Measurements from ENCODE around the gene F2RL1.
"Not testable (repeated sequence)": the region's sequence is repeated elsewhere in the genome, so short reads cannot be mapped to it uniquely, and the experiment has no call there.

The F2RL1 gene

GRCh38 chr5:76818844-76819831 lies at the start of gene F2RL1:
TSS of gene F2RL1 (plus strand) at chr5:76819030. CDS start at chr5:76819183, 153 bp downstream.
- DNase-seq (ENCODE audit: low read depth), result no peak
- TF ChIP-seq, protein P1, sequence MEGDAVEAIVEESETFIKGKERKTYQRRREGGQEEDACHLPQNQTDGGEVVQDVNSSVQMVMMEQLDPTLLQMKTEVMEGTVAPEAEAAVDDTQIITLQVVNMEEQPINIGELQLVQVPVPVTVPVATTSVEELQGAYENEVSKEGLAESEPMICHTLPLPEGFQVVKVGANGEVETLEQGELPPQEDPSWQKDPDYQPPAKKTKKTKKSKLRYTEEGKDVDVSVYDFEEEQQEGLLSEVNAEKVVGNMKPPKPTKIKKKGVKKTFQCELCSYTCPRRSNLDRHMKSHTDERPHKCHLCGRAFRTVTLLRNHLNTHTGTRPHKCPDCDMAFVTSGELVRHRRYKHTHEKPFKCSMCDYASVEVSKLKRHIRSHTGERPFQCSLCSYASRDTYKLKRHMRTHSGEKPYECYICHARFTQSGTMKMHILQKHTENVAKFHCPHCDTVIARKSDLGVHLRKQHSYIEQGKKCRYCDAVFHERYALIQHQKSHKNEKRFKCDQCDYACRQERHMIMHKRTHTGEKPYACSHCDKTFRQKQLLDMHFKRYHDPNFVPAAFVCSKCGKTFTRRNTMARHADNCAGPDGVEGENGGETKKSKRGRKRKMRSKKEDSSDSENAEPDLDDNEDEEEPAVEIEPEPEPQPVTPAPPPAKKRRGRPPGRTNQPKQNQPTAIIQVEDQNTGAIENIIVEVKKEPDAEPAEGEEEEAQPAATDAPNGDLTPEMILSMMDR (IDR thresholded peaks at IDR 0.05; ENCODE audit: insufficient read depth, low read depth, low read length, missing control alignments), result no peak
- H3K4me3 ChIP-seq (ENCODE audit: low read depth, low read length), result peak within 1 kb of the TSS; percentile 47

DNA sequence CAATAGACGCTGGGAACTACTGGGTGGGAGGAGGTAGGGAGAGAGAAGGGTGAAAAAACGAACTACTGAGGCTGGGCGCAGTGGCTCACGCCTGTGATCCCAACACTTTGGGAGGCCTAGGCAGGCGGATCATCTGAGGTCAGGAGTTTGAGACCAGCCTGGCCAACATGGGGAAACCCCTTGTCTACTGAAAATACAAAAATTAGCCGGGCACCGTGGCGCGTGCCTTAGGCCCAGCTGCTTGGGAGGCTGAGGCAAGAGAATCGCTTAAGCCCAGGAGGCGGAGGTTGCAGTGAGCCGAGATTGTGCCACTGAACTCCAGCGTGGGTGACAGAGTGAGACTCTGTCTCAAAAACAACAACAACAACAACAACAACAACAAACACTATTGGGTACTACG lies 47.8 kb upstream of the F2RL1 start:
- DNase-seq (ENCODE audit: low read depth); H3K4me3 ChIP-seq (ENCODE audit: low read depth, low read length): not testable (repeated sequence)

DNA sequence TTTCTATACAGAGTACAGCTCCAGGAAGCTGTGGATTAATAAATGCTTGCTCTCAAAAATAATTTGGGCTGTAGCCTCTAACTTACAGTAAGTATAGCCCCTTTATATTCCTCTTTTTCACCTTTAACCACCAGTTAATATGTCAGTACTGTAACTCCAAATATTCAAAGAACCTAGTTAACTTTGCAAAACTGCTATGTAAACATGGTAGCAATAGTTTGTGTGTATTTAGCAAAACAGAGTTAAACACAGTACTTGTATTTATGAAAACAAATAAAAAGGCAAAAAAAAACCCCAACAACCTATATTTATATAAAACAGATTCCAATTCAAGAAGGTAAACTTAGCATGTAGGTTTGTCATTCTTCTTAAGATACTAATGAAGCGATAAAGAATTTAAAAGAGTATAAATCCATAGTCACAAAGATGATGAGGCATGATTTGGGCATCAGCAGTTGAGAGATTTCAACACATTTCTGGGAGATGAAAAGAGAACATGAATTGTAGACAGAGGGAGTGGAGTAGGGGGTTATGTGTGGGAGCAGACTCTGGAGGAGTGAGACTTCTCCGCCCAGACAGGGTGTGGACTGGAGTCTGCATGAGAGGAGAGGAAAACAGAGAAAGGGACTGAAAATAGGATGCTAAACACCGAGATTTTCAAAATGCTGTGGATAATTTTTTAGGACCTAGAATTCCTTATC lies 47.0 kb upstream of the F2RL1 start:
- TF ChIP-seq, protein P1 (IDR thresholded peaks at IDR 0.05; ENCODE audit: insufficient read depth, low read depth, low read length, missing control alignments), result no peak
- H3K4me3 ChIP-seq (ENCODE audit: low read depth, low read length), result no peak overlapping the region
- DNase-seq (ENCODE audit: low read depth), result no peak

GRCh38 chr5:76775921-76776320 lies 42.9 kb upstream of the F2RL1 start:
- TF ChIP-seq, protein P1 (IDR thresholded peaks at IDR 0.05; ENCODE audit: insufficient read depth, low read depth, low read length, missing control alignments), result no peak
- H3K4me3 ChIP-seq (ENCODE audit: low read depth, low read length), result no peak overlapping the region

DNA sequence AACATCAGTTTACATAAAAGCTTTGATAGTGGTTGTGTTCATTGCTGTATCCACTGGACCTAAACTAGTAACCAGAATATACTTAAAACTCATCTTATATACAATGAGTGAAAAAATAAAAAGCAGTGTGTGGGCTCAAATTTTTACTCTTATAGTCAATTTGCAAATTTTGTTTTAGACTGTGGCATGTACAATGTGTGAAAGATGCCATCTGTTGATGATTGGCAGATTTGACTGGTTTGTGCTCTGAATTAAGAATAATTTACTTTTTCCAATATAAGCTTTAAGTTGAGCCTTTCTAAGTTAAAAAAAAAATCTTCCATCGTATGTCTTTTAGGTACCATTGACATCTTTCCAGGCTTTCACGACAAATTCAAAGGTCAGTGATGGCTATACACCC lies 42.4 kb upstream of the F2RL1 start:
- H3K4me3 ChIP-seq (ENCODE audit: low read depth, low read length), result no peak overlapping the region
- TF ChIP-seq, protein P1 (IDR thresholded peaks at IDR 0.05; ENCODE audit: insufficient read depth, low read depth, low read length, missing control alignments), result no peak
- no peak for DNase-seq (ENCODE audit: low read depth)

More at GRCh38 chr5:76775921-76776320, 42.9 kb upstream of the F2RL1 start:
- DNase-seq (ENCODE audit: low read depth), result no peak

DNA sequence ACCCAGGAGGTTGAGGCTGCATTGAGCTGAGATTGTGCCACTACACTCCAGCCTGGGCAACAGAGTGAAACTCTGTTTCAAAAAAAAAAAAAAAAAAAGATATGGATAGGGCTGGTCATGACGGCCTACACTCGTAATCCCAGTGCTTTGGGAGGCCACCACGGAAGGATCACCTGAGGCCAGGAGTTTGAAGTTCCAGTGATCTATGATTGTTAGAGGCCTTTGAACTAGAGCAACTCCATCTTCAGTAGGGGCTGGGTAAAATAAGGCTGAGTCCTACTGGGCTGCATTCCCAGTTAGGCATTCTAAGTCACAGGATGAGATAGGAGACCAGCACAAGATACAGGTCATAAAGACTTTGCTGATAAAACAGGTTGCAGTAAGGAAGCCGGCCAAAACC lies 38.2 kb upstream of the F2RL1 start:
- H3K4me3 ChIP-seq (ENCODE audit: low read depth, low read length); DNase-seq (ENCODE audit: low read depth): not testable (repeated sequence)

DNA sequence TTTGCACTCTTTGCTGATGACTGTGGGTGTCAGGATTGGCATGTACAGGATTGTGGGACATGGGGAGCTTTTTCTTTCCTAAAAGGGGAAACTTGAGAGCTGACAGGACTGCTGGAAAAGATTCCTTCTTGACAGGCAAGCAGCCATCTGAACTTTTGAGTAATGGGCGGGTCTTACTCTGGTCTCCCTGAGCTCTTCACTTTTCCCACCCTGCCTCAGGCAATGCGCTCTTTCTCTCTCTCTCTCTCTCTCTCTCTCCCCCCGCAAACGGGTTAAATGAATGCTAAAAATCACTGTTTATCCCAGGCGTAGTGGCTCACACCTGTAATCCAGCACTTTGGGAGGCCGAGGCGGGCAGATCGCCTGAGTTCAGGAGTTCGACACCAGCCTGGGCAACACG lies 37.1 kb upstream of the F2RL1 start:
- DNase-seq (ENCODE audit: low read depth), result no peak
- no peak overlapping the region for H3K4me3 ChIP-seq (ENCODE audit: low read depth, low read length)
- TF ChIP-seq, protein P1 (IDR thresholded peaks at IDR 0.05; ENCODE audit: insufficient read depth, low read depth, low read length, missing control alignments), result no peak

Data from GM12865 (cell line).